ENCODE results near the gene USP47.

The USP47 gene, protein sequence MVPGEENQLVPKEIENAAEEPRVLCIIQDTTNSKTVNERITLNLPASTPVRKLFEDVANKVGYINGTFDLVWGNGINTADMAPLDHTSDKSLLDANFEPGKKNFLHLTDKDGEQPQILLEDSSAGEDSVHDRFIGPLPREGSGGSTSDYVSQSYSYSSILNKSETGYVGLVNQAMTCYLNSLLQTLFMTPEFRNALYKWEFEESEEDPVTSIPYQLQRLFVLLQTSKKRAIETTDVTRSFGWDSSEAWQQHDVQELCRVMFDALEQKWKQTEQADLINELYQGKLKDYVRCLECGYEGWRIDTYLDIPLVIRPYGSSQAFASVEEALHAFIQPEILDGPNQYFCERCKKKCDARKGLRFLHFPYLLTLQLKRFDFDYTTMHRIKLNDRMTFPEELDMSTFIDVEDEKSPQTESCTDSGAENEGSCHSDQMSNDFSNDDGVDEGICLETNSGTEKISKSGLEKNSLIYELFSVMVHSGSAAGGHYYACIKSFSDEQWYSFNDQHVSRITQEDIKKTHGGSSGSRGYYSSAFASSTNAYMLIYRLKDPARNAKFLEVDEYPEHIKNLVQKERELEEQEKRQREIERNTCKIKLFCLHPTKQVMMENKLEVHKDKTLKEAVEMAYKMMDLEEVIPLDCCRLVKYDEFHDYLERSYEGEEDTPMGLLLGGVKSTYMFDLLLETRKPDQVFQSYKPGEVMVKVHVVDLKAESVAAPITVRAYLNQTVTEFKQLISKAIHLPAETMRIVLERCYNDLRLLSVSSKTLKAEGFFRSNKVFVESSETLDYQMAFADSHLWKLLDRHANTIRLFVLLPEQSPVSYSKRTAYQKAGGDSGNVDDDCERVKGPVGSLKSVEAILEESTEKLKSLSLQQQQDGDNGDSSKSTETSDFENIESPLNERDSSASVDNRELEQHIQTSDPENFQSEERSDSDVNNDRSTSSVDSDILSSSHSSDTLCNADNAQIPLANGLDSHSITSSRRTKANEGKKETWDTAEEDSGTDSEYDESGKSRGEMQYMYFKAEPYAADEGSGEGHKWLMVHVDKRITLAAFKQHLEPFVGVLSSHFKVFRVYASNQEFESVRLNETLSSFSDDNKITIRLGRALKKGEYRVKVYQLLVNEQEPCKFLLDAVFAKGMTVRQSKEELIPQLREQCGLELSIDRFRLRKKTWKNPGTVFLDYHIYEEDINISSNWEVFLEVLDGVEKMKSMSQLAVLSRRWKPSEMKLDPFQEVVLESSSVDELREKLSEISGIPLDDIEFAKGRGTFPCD (N-terminal part only)

DNA sequence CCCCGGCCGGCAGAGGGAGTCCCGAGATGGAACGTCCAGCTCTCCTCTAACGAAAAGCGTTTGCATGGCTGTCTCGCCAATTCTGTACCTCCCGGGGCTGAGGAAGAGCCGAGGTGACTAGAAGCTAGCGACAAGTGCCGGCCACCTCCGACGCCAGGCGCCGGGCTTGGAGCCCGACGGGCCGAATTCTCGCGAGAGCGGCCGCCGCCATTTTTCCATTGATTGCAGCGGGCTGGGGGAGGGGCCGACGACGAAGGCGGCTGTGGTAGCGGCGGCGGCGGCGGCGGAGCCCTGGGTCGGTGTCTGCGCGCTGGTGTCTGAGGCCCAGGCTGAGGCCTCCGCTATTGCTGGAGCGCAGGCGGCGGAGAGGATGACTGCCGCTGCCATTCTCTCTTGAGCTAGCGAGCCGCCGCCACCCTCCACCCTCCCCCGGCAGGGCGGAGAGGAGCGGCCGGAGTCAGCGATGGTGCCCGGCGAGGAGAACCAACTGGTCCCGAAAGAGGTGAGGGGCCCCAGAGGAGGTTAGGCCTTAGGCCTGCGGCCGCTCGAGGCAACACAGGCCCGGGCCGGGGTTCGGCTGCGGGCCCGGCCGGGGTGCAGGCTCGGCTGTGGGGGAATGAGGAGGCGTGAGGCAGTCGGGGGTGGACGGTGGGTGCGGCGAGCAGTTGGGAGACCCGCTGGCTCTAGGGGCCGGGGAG, at the start of gene USP47:
USP47 (plus strand) TSS at position 250 of the 698 bp plus-strand sequence; CDS start at position 464, 214 bp downstream.
- peak; percentile 83 to 85 for DNase-seq (ENCODE audit: low read depth in 2 of 2)

DNA sequence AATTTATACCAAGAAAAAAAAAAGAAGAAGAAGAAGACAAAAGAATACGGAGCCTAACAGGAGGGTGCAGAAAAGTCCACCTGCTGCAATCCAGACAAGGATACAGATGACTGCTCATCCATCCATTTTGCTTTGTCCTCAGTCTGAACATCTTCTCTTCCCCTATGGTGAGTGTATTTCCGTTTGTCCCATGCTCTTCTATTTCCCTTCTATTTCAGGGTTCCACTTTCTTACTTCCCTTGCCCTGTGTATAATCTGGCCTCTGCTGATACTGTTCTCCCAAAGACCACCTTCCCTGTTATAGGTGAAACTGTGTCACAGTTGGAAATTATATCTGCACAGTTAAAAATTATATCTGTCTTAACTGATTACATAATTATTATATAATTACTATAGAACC, 48.7 kb upstream of the USP47 start:
- DNase-seq (ENCODE audit: low read depth in 2 of 2) = no peak

DNA sequence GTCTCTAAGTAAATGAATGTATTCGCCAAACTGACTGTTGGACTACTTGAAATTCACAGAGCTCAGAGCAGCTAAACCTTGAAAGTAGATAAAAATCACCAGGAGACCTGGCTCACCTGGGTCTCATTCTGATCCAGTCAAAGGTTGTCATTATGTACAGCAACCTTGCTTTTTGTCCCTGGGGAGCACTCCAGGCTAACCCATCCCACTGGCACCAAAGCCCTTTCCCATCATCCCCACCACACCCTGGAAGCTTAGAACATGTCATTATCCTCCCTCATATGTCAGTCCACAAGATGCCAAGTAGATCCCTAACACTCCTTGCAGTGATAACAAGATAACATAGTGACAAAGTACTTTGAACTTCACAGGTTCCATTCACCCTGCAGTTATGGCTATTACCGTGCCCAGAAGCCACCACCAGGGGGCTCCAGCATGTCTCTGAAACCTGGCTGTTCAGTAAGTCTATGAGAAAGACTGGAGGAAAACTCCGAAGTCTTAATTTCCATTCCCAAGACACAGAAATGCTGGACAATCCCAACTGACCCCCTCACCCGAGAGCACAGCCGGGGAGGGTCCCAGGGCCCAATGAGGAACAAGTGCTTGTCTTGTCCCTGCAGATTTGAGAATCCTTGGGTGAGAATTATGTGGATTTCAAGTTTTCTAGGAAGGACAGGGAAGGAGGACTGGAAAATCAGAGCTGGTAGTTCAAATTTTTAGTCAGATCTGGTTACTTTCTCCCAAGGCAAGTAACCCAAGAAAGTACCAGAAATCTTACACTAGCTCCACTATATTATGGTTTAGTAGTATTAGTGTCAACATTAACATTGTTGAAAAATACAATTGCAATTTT, 43.0 kb upstream of the USP47 start:
- DNase-seq (ENCODE audit: low read depth in 2 of 2) = peak; percentile 35 to 38

DNA sequence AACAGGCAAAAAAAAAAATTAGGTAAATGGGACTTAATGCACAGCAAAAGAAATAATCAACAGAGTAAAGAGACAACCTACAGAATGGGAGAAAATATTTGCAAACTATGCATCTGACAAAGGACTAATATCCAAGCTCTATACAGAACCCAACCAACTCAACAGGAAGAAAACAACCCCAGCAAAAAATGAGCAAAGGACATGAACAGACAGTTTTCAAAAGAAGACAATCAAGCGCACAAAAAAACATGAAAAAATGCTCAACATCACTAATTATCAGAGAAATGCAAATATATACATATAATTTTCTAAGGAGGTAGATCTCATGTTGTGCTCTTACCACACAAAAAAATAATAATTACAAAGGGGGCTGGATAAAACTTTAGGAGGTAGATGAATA, 36.5 kb upstream of the USP47 start:
- DNase-seq (ENCODE audit: low read depth in 2 of 2) = no peak

DNA sequence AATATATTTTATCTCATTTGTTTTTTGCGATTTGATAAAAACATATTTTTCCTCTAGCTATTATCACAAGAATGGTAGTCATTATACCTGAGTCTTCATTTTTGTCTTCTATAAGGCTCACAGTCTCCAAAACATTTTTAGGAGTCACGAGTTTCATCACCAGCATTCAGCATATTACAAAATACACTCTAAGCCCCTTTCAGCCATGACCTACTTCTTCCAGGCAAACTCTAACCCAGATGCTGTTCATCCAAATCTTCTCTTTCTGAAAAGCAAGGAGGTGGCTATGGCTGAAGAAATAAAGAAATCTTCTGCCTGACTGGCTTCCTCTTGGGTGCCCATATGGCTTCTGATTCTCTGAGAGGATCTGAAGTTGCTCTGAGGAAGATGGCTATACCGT, 35.7 kb upstream of the USP47 start:
- DNase-seq (ENCODE audit: low read depth in 2 of 2) = no peak

DNA sequence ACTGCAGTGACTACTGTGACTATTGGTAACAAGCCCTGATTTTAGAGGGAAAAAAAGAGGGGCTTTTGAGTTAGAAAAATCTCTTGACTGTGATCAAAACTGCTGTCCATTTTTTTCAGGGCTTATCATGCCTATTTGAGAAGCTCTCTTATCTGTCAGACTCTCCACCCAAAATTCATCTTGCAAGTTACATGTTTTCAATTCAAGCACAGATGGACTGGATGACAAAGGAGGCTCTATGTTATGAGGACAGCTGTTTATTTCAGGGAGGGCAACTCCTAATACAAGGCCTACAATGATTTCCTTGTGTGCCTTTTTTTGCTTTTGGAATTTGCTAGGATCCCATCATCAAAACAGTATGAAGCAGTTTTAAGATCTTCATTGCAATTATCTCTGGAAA, 35.2 kb upstream of the USP47 start:
- DNase-seq (ENCODE audit: low read depth in 2 of 2) = no peak

DNA sequence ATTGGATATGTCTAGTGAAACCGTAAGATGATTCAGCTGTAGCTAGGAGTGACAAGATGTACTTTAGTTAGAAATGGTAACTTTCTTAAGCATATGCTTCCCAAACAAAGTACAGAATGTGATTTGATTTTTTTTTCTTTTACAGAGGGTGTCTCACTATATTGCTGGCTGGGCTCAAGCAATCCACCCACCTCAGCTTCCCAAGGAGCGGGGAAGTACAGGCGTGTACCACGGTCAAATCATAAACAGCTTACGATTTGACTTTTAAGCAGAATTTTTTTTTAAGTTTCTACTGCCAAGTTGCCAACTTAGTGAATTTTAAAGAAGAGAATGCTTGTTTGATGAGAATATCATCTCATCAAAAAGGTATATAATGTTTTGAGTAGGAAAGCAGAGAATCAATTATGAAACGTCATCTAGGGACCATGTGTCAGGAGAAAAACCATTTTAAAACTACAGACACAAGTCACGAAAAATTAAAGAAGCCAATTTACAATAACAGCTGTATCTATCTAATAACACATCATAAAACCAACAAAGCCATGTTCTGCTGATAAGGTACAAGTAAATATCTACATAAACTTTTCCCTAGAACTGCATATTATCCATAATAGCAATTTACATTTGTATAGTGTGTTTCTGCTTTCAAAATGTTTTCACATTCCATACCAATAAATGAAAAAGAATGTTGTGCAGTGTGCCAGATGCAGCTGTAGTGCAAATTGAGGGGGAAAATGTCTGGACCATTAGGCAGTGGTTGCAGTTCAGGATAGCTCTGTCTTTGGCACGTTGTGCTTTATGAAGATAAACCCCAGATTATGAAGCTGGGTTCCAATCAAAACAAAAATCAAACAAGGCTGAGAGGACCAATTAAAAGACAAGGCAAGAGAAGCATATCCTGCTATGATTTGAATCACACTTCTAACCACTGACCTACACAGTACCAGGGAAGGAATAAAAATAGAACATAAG, 33.7 kb upstream of the USP47 start:
- no peak for DNase-seq (ENCODE audit: low read depth in 2 of 2)

DNA sequence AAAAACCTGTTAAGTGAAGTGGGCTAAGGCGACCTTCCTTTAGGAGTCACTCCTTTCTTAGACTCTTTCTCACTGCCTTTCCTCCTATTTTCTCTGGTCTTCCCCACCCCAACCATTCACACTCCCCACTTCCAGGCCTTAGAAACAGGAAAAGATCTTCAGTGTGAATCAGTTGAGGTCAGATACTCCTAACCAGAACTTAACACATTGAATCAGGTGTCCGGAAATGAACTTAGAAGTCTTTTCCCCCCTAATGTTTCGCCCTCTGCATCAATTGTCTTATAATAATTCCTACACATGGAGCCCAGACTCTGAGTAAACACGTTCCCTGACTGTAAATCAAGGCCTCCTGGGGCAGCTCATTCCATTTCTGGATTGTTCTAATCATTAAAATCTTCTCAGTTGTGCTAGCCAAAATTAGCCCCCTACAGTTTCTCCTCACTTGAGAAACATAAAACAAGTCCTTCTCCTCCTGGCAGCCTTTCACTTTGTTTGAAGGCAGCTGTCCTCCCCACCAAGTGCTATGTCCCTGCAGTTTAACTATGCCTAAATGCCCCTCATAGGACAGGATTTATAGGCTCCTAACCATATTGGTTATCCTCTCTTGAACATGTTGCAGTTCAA, 32.7 kb upstream of the USP47 start:
- no peak for DNase-seq (ENCODE audit: low read depth in 2 of 2)

DNA sequence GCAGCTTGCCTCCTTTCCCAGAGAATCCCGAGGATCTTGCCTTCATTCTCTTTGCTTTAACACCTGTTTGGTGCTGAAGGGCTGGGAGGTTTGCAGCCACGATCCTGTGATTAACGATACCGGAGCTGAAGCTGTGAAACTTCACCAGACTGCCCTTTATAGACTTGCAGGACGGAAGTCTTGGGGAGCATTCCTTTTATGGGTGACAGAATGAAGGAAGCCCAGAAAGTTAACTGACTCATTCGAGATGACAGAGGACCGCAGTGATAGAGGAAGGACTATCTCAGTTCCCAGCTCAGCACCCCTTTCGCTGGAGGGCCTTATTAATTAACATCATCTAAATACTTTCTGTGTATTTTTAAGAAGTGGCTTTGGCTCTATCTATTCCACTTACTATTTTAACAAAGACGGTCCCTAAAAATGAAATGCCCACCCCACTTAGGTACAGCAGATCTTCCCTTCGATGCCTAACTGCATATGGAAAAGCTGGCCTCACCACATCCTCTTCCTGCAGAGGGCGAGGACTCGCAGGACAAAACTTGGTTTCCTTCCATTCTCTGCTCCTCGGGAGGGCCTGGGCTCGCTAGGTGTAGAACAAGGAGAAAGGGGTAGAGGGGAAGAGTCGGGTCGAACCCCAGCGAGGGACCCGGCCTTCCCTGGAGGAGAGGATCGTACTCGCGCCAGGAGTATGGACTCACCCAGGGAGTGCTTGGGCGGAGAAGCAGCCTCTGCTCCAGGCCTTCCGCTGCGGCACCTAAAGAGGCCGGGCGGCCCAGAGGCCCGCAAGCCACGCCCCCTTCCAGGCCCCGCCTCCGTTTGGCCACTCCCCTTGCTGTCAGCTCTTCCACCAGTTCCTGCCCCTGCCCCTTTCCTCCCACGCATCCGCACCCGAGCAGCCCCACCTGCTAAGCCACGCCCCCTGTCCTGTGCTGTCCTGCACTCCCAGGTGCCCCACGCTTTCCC, 30.7 kb upstream of the USP47 start:
- DNase-seq (ENCODE audit: low read depth in 2 of 2) = no peak

DNA sequence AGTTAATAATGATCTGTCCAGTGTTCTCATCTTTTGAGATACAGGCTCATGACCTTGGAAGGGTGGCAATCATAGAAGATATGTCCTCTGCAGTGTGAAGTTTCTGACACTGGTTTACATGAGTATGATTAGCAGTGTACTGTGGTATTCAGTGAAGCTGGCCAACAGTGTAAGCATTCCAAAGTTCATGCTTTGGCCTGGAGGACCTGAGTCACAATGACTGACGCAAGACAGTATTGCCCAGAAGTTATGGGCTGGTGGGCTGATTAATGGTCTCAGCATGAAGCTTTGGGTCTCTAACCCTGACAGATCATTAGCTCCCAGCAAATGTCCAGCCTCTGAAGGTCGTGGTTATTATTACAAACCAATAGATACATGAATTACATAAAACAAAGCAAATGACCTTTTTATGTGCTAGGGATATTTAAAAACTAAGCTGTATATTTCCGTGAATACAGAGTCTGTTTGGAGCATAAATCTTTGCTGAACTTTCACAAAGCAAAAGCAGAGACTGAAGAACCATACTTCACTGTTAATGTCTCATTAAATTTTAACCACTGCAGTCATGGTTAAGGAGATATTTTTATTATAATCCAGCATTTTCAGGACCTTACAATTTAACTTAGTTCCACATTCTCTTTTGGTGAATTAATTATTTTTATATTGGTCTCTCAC, 28.3 kb upstream of the USP47 start:
- no peak for DNase-seq (ENCODE audit: low read depth in 2 of 2)

DNA sequence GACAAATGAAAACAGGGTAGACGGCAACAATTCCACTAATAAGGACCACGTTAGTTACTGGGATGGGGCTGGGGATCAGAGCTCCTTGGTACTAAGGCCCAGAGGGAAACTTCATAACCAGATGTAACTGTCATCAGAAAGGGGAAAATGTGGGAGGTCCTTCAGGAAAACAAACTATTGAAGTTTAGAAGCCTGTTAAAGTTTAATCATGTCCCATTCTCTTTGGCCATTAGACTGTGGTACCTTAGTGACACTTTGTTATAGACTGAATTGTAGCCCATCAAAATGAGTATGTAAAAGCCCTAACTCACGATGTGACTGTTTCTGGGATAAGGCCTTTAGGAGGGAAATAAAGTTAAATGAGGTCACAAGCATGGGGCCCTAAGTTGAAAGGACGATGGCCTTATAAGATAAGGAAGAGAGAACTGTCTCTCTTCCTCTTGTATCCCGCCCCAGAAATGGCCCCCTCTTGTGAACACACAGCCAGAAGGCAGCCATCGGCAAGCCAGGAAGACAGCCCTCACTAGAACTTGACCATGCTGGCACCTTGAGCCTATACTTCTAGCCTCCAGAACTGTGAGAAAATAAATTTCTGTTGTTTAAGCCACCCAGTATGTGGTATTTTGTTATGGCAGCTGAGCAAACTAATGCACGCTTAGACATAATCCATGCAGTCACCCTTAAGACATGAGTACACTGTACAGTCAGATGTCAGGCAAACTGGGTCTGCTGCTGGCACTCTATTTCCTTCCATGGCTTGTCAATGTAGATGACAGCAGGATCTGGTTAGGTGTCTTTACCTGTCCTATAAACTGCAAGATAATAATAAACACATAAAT, 26.9 kb upstream of the USP47 start:
- DNase-seq (ENCODE audit: low read depth in 2 of 2) = no peak

DNA sequence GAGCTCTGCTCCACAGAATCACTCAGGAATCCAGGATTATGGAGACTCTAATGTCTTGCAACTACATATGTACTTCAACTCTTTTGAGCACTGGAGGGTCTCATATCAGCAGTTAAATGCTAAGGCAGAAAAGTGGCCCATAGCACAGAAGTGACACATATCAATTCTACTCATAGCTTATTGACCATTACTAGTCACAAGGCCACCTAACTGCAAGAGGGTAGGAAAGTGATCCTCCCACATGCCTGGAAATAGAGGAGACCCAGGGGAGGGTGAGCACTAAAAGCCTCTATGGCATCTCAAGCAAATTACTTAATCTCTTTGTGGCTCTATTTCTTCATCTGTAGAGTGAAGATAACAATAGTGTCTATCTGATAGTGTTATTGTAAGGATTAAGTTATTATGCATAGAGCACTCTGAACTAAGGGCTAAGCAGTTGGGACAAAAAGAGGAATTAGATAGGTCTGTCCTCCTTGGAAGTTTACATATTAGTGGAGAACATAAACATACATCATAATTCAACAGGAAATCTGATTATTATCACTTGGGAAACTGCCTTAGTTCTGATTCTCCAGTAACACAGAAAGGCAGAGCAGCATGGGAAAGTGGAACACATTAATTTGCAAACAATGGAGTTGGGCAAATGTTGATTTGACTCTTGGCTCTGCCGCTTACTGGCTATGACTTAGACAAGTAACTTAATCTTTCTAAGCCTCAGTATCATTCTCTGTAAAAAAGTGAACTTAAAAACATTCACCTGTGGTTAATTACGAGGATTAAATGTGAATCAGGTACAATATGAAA, 25.1 kb upstream of the USP47 start:
- DNase-seq (ENCODE audit: low read depth in 2 of 2) = no peak

DNA sequence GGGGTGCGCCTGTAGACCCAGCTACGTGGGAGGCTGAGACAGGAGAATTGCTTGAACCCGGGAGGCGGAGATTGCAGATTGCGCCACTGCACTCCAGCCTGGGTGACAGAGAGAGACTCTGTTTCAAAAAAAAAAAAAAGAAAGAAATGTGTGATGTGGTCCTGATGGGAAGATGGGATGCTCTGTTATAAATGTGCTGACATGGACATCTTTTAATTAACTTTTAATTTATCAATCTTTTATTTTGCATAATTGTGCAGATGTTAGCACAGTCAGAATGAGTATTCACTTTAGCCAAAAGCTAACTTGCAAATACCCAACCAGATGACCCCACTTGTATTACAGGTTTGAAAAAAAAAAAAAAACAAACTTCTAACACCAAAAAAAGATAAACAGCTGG, 23.8 kb upstream of the USP47 start:
- DNase-seq (ENCODE audit: low read depth in 2 of 2) = no peak

DNA sequence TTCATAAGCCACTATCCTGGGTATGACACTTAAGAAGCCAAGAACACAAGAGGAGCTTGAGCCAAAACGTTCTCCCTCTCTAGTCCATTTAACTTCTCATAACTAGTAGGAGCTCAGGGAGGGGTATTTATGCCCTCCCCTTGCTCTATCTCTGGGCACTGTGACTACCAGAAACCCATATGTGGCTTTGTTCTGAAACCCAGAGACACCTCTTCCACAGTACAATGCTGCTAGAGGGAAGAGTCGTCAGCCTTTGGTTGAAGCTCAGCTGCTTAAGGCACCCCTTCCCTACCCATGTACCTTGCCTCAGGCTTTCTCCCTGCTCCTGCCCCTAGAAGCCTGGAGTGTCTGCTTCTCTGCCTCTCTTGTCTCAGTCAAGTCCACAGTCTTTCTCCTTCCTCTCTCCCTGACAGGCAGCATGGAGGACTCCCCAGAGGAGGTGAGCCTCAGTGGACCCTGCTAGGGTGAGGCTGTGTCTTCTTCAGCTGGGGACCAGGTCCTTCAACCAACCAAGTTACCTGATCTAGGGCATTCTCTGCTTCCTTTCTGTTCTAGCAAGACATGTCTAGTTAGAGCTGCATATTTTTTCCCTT, 23.1 kb upstream of the USP47 start:
- no peak for DNase-seq (ENCODE audit: low read depth in 2 of 2)

DNA sequence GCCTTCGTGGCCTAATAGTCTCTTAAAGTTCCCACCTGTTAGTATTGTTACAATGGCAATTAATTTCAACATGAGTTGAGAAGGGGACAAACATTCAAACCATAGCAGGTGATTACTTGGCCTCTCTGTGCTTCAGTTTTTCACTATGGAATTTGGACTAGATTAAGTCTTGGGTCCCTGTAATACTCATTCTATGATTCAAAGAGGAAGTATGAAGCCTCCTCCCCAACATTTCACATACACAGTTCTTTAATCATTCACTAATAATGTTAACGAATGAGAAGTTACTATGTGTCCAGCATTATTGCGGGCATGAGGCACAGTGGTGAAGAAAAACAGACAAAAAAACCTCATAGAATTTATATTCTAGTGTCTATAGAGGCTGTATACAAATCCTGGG, 19.9 kb upstream of the USP47 start:
- DNase-seq (ENCODE audit: low read depth in 2 of 2) = no peak
